H9 (cell line): Measurements from ENCODE around the gene UBTF. TPM values are rescaled to one million over a fixed set of nuclear protein-coding genes. Genes with fewer than 3 reads are reported as not detected.
A peak's percentile ranks its signal among the peaks of the same experiment; 100 is the strongest.

Experiments
- DNase-seq: peaks from one replicate; pipeline ENCODE4 v3.0.0-alpha.2; 2017
- H2AFZ ChIP-seq: one replicate; pipeline ENCODE4 v1.6.1; 2013; ENCODE audit warnings: mild to moderate bottlenecking, low read length, control low read depth, moderate library complexity
- H2AK5ac ChIP-seq: 2 replicates; pipeline ENCODE4 v1.6.1; 2013; ENCODE audit warnings: low read length, control low read depth, mixed read lengths; ENCODE audit not compliant: insufficient read length
- H2BK120ac ChIP-seq: one replicate; pipeline ENCODE4 v1.6.1; 2013; ENCODE audit warnings: low read depth, mild to moderate bottlenecking, low read length, control low read depth, inconsistent platforms; ENCODE audit not compliant: poor library complexity, severe bottlenecking
- H2BK12ac ChIP-seq: 2 replicates; pipeline ENCODE4 v1.6.1; 2013; ENCODE audit warnings: low read length, control low read depth, mixed read lengths, low read depth; ENCODE audit not compliant: insufficient read length
- H2BK15ac ChIP-seq: 2 replicates; pipeline ENCODE4 v1.6.1; 2013; ENCODE audit warnings: low read depth, low read length, control low read depth
- H2BK20ac ChIP-seq: one replicate; pipeline ENCODE4 v1.6.1; 2013; ENCODE audit warnings: low read depth, mild to moderate bottlenecking, low read length, control low read depth, inconsistent platforms; ENCODE audit not compliant: poor library complexity, severe bottlenecking
- H2BK5ac ChIP-seq: 2 replicates; pipeline ENCODE4 v1.6.1; 2013; ENCODE audit warnings: low read length, control low read depth, mixed read lengths; ENCODE audit not compliant: insufficient read length
- H3K14ac ChIP-seq: 2 replicates; pipeline ENCODE4 v1.6.1; 2013; ENCODE audit warnings: low read length, control low read depth; ENCODE audit not compliant: insufficient read depth
- H3K18ac ChIP-seq: 2 replicates; pipeline ENCODE4 v1.6.1; 2013; ENCODE audit warnings: low read depth, mild to moderate bottlenecking, mixed read lengths, low read length, control low read depth; ENCODE audit not compliant: insufficient read length
- H3K23ac ChIP-seq: 2 replicates; pipeline ENCODE4 v1.6.1; 2013; ENCODE audit warnings: low read length, control low read depth, mixed read lengths, low read depth; ENCODE audit not compliant: insufficient read length
- H3K23me2 ChIP-seq: 2 replicates; pipeline ENCODE4 v1.6.1; 2013; ENCODE audit warnings: low read depth, mild to moderate bottlenecking, mixed read lengths, low read length, control low read depth; ENCODE audit not compliant: insufficient read length, poor library complexity, severe bottlenecking
- H3K27ac ChIP-seq: 2 replicates; pipeline ENCODE4 v1.5.1; 2013; ENCODE audit warnings: low read length, control low read depth, mixed read lengths, low read depth; ENCODE audit not compliant: insufficient read length
- H3K27me3 ChIP-seq: 2 replicates; pipeline ENCODE4 v1.6.1; 2013; ENCODE audit warnings: low read length, control low read depth, inconsistent platforms; ENCODE audit not compliant: insufficient read depth
- H3K4ac ChIP-seq: 2 replicates; pipeline ENCODE4 v1.6.1; 2013; ENCODE audit warnings: low read depth, mild to moderate bottlenecking, control low read depth, inconsistent platforms, low read length, moderate library complexity
- H3K4me1 ChIP-seq: 2 replicates; pipeline ENCODE4 v1.6.1; 2013; ENCODE audit warnings: low read length, control low read depth, inconsistent platforms; ENCODE audit not compliant: insufficient read depth
- H3K4me2 ChIP-seq: 2 replicates; pipeline ENCODE4 v1.6.1; 2013; ENCODE audit warnings: low read length, control low read depth, mixed read lengths; ENCODE audit not compliant: insufficient read length, insufficient read depth
- H3K56ac ChIP-seq: 2 replicates; pipeline ENCODE4 v1.6.1; 2013; ENCODE audit warnings: low read depth, mild to moderate bottlenecking, mixed read lengths, low read length, control low read depth; ENCODE audit not compliant: insufficient read length
- H3K79me1 ChIP-seq: 2 replicates; pipeline ENCODE4 v1.6.1; 2013; ENCODE audit warnings: low read depth, mild to moderate bottlenecking, moderate library complexity, low read length, control low read depth, inconsistent platforms; ENCODE audit not compliant: insufficient read depth, poor library complexity, severe bottlenecking
- H3K79me2 ChIP-seq: 2 replicates; pipeline ENCODE4 v1.6.1; 2013; ENCODE audit warnings: low read length, control low read depth, inconsistent platforms; ENCODE audit not compliant: insufficient read depth
- H3K9ac ChIP-seq: 2 replicates; pipeline ENCODE4 v1.6.1; 2013; ENCODE audit warnings: low read length, control low read depth, mixed read lengths; ENCODE audit not compliant: insufficient read length; ENCODE audit errors: extremely low read depth
- H3K9me3 ChIP-seq: one replicate; pipeline ENCODE4 v1.6.1; 2013; ENCODE audit warnings: low read depth, low read length, inconsistent platforms; ENCODE audit not compliant: control insufficient read depth
- H3T11ph ChIP-seq: one replicate; pipeline ENCODE4 v1.6.1; 2013; ENCODE audit warnings: mild to moderate bottlenecking, low read length, control low read depth, inconsistent platforms
- H4K20me1 ChIP-seq: one replicate; pipeline ENCODE4 v1.6.1; 2013; ENCODE audit not compliant: control insufficient read depth, insufficient read length, insufficient read depth
- H4K5ac ChIP-seq: 2 replicates; pipeline ENCODE4 v1.6.1; 2013; ENCODE audit warnings: low read depth, mild to moderate bottlenecking, mixed read lengths, low read length, control low read depth; ENCODE audit not compliant: insufficient read length
- H4K8ac ChIP-seq: replicated peaks from 2 replicates; pipeline ENCODE4 v1.6.1; 2013; ENCODE audit warnings: low read length, control low read depth, mixed read lengths, low read depth; ENCODE audit not compliant: insufficient read length
- H4K91ac ChIP-seq: 2 replicates; pipeline ENCODE4 v1.6.1; 2013; ENCODE audit warnings: low read depth, mild to moderate bottlenecking, moderate library complexity, mixed read lengths, low read length, control low read depth; ENCODE audit not compliant: insufficient read length
- H3K27ac Mint-ChIP-seq, 3 experiments: 2 replicates in 2 of 3; 3 replicates in 1 of 3; pipeline ENCODE4 v1.8.0; 2020 to 2021; ENCODE audit warnings: mixed read lengths in 3 of 3, mild to moderate bottlenecking in 1 of 3, moderate library complexity in 1 of 3
- H3K27me3 Mint-ChIP-seq: 2 replicates; pipeline ENCODE4 v1.8.0; 2021; ENCODE audit warnings: low read depth, mild to moderate bottlenecking, moderate library complexity, mixed read lengths
- H3K36me3 Mint-ChIP-seq, 3 experiments: 2 replicates in 2 of 3; 3 replicates in 1 of 3; pipeline ENCODE4 v1.8.0; 2020 to 2021; ENCODE audit warnings: low read depth in 3 of 3, mixed read lengths in 3 of 3; ENCODE audit not compliant: insufficient read depth in 1 of 3
- H3K4me1 Mint-ChIP-seq, 2 experiments: 2 replicates each; pipeline ENCODE4 v1.8.0; 2020; ENCODE audit warnings: mixed read lengths in 2 of 2
- H3K4me3 Mint-ChIP-seq, 2 experiments: 2 replicates in 1 of 2; 3 replicates in 1 of 2; pipeline ENCODE4 v1.8.0; 2020 to 2021; ENCODE audit warnings: mild to moderate bottlenecking in 2 of 2, mixed read lengths in 2 of 2, moderate library complexity in 1 of 2
- H3K9me3 Mint-ChIP-seq, 2 experiments: 2 replicates in 1 of 2; 3 replicates in 1 of 2; pipeline ENCODE4 v1.8.0; 2020; ENCODE audit warnings: mild to moderate bottlenecking in 2 of 2, mixed read lengths in 2 of 2, moderate library complexity in 1 of 2
- WGBS: extraction: QIAGEN DNeasy Blood & Tissue Kit; methylation state at CpG from one replicate; pipeline ENCODE4 v1.1.7; 2013; ENCODE audit warnings: missing lambda C conversion rate, low lambda C conversion rate, mixed read lengths; ENCODE audit not compliant: insufficient read length; ENCODE audit errors: extremely low coverage; 5-methylcytosine and 5-hydroxymethylcytosine counted together
- long read RNA-seq: library from polyadenylated mRNA; unstranded; transcript quantifications from one replicate; pipeline ENCODE4 v2.0.0, GENCODE V29; 2020
- total RNA-seq: library from RNA; stranded (reverse); gene quantifications from 2 replicates; pipeline ENCODE4 v1.2.1, GENCODE V29; 2021
- TF ChIP-seq, protein P1 (sequence below): fragments of 200-600 bp; sonication (generic); conservative IDR thresholded peaks from 3 replicates; pipeline ENCODE4 v1.8.0; 2021; ENCODE audit warnings: antibody characterized with exemption, mild to moderate bottlenecking

UBTF gene, protein sequence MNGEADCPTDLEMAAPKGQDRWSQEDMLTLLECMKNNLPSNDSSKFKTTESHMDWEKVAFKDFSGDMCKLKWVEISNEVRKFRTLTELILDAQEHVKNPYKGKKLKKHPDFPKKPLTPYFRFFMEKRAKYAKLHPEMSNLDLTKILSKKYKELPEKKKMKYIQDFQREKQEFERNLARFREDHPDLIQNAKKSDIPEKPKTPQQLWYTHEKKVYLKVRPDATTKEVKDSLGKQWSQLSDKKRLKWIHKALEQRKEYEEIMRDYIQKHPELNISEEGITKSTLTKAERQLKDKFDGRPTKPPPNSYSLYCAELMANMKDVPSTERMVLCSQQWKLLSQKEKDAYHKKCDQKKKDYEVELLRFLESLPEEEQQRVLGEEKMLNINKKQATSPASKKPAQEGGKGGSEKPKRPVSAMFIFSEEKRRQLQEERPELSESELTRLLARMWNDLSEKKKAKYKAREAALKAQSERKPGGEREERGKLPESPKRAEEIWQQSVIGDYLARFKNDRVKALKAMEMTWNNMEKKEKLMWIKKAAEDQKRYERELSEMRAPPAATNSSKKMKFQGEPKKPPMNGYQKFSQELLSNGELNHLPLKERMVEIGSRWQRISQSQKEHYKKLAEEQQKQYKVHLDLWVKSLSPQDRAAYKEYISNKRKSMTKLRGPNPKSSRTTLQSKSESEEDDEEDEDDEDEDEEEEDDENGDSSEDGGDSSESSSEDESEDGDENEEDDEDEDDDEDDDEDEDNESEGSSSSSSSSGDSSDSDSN
- 151 and 164 TPM in 2 replicates for total RNA-seq
- long read RNA-seq, full-length matches to known transcripts, result 67 of 210 reads
- long read RNA-seq, partial matches to known transcripts, result 60 of 210 reads
- long read RNA-seq, other reads (novel, unspliced or antisense), result 83 of 210 reads

DNA sequence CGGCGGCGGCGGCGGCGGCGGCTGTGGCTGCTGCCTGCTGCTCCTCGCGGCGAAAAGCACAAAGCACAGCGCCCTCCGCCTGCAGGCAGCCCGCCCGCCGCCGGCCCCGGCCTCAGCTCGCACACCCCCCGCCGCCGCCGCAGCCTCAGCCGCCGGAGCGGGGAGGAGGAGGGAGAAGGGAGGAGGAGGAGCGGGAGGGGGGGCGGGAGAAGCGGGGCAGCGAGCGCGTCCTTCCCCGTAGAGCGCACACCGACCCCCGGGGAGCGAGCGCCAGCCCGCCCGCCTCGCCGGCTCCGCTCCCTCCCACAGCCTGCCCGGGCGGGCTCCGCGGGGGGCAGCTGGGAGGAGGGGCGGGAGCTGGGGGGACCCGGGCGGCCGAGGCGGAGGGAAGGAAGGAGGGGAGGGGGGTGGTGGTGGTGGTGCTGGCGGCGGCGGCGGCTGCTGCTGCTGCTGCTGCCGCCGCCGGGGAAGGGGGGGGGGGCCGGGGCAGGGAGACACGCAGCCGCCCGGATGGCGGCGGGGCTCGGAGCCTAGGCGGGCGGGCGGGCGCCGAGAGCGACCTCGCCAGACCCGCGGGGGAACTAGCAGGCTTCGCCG is at the start of gene UBTF:
TSS of gene UBTF (minus strand) at position 60 of the 597 bp plus-strand sequence. CDS start 1,446 bp downstream, outside the sequence.
- no peak within 1 kb of the TSS for H2AFZ ChIP-seq
- peaks cover 6% of the 10 kb centered on the region; the same call in 1 of the 2 replicates for H3K79me2 ChIP-seq
- Mint-ChIP-seq H3K27ac (peak within 1 kb of the TSS; percentile 93 to 97 (median 95); a peak in 6 of 7 replicates), H3K27me3 (no peaks in the 10 kb centered on the region), H3K9me3 (no peaks in the 10 kb centered on the region; a peak in 1 of 5 replicates), H3K4me1 (peaks cover 17 to 21% of the 10 kb centered on the region in 2 experiments), H3K4me3 (peak within 1 kb of the TSS; percentile 85 to 94), H3K36me3 (peaks cover 15 to 33% (median 30%) of the 10 kb centered on the region in 3 experiments; a peak in 6 of 7 replicates)
- peak within 1 kb of the TSS; percentile 62 for H3K4me2 ChIP-seq
- WGBS, result no CpG with 5 or more reads among the region's 76 CpGs
- H3K4ac ChIP-seq, result no peak within 1 kb of the TSS; the same call in 1 of the 2 replicates
- H4K91ac ChIP-seq, result no peak within 1 kb of the TSS
- H4K20me1 ChIP-seq, result no peaks in the 10 kb centered on the region
- H3K14ac ChIP-seq, result peak within 1 kb of the TSS; percentile 97
- no peak within 1 kb of the TSS for H2BK12ac ChIP-seq
- peak within 1 kb of the TSS; percentile 86 for H2BK5ac ChIP-seq
- no peaks in the 10 kb centered on the region for H3K9me3 ChIP-seq
- no peak within 1 kb of the TSS for H3T11ph ChIP-seq
- H3K4me1 ChIP-seq, result 0 out of 2 replicates have a peak, but pooled peaks cover 4% of the 10 kb centered on the region
- H4K8ac ChIP-seq, result no peak within 1 kb of the TSS
- H3K56ac ChIP-seq, result no peak within 1 kb of the TSS
- H3K79me1 ChIP-seq, result peaks cover 6% of the 10 kb centered on the region
- no peak within 1 kb of the TSS for H2AK5ac ChIP-seq
- H3K27ac ChIP-seq, result no peak within 1 kb of the TSS
- peak within 1 kb of the TSS; percentile 95 for H3K18ac ChIP-seq
- H2BK15ac ChIP-seq, result no peak within 1 kb of the TSS
- TF ChIP-seq, protein P1, sequence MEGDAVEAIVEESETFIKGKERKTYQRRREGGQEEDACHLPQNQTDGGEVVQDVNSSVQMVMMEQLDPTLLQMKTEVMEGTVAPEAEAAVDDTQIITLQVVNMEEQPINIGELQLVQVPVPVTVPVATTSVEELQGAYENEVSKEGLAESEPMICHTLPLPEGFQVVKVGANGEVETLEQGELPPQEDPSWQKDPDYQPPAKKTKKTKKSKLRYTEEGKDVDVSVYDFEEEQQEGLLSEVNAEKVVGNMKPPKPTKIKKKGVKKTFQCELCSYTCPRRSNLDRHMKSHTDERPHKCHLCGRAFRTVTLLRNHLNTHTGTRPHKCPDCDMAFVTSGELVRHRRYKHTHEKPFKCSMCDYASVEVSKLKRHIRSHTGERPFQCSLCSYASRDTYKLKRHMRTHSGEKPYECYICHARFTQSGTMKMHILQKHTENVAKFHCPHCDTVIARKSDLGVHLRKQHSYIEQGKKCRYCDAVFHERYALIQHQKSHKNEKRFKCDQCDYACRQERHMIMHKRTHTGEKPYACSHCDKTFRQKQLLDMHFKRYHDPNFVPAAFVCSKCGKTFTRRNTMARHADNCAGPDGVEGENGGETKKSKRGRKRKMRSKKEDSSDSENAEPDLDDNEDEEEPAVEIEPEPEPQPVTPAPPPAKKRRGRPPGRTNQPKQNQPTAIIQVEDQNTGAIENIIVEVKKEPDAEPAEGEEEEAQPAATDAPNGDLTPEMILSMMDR, result no peak
- peaks cover 27% of the 10 kb centered on the region for H3K23me2 ChIP-seq
- no peak within 1 kb of the TSS for H3K23ac ChIP-seq
- no peak within 1 kb of the TSS for H2BK20ac ChIP-seq
- H3K9ac ChIP-seq, result peak within 1 kb of the TSS; percentile 93
- no peaks in the 10 kb centered on the region for H3K27me3 ChIP-seq
- no peak within 1 kb of the TSS for H4K5ac ChIP-seq
- no peak within 1 kb of the TSS for H2BK120ac ChIP-seq
- DNase-seq, result peak; percentile 80
